ENCODE results near the gene RTL9. TPM values are rescaled to one million over a fixed set of nuclear protein-coding genes. Genes with fewer than 3 reads are reported as not detected.

The RTL9 gene
- total and polyA plus RNA-seq, 9 of the 15 experiments (the other 6 are each of a cell fraction or from before 2014, with no cell fraction given) = 0.04 to 0.35 (median 0.13) TPM; not detected in 1

DNA sequence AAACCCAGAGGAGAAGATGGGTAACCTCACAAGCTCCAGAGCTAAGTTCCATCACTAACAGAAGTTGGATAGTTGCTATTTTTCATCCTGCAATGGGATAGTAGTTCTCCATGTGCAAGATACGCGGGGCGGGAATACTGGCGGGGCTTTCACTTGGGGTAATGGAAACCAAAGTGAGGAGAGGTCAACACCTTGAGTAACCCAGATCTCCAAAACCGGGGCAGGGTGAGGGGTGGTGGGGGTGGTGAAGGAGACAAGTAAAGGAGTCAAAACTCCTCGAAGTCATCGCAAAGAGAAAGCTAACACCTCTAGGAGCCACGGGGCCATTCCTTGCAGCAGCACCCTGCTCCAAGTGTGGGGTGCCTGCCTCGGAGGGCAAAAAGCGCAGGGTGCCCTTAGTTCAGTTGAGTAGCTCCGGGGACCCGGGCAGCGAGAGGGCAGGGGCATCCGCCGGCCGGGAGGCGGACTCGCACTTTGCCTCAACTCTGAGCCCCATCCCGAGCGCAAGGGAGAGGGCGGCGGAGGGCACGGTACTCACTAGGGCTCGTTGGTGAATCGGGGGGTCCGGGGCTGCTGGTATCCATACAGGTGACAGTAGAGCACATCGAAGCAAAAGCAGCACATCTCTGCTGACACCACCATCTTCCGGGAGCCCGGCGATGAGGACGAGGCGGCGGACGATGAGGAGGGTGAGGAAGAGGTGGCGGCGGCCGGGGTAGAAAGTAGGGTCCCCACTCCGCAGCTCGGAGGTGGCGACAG, 41.4 kb upstream of the RTL9 start (continued):
- TF ChIP-seq, protein P1, sequence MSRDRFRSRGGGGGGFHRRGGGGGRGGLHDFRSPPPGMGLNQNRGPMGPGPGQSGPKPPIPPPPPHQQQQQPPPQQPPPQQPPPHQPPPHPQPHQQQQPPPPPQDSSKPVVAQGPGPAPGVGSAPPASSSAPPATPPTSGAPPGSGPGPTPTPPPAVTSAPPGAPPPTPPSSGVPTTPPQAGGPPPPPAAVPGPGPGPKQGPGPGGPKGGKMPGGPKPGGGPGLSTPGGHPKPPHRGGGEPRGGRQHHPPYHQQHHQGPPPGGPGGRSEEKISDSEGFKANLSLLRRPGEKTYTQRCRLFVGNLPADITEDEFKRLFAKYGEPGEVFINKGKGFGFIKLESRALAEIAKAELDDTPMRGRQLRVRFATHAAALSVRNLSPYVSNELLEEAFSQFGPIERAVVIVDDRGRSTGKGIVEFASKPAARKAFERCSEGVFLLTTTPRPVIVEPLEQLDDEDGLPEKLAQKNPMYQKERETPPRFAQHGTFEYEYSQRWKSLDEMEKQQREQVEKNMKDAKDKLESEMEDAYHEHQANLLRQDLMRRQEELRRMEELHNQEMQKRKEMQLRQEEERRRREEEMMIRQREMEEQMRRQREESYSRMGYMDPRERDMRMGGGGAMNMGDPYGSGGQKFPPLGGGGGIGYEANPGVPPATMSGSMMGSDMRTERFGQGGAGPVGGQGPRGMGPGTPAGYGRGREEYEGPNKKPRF (IDR thresholded peaks at IDR 0.05; ENCODE audit: low read depth, low read length) = no peak
- TF ChIP-seq KHSRP (IDR thresholded peaks at IDR 0.05) = no peak
- no peak for TF ChIP-seq ZNF696 (CRISPR knock-in tag; conservative IDR thresholded peaks at IDR 0.05)
- 0 out of 2 replicates have a peak, but pooled peaks have one; percentile 14 for TF ChIP-seq ELF1 (tag; IDR thresholded peaks at IDR 0.05)
- TF ChIP-seq NCOA2 (IDR thresholded peaks at IDR 0.05; ENCODE audit: partially characterized antibody in 2 of 2) = no peak
- TF ChIP-seq ZNF197 (CRISPR knock-in tag; IDR thresholded peaks at IDR 0.05; ENCODE audit: low read depth) = no peak
- TF ChIP-seq DIDO1 (tag; IDR thresholded peaks at IDR 0.05; ENCODE audit: low read depth) = no peak
- no peak for TF ChIP-seq L3MBTL2 (IDR thresholded peaks at IDR 0.05)
- TF ChIP-seq ZNF24 (IDR thresholded peaks at IDR 0.05) = no peak
- TF ChIP-seq CAMTA2 (CRISPR knock-in tag; conservative IDR thresholded peaks at IDR 0.05) = no peak
- TF ChIP-seq, protein P2, sequence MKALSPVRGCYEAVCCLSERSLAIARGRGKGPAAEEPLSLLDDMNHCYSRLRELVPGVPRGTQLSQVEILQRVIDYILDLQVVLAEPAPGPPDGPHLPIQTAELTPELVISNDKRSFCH (CRISPR knock-in tag; IDR thresholded peaks at IDR 0.05) = no peak
- TF ChIP-seq, protein P2 (tag; IDR thresholded peaks at IDR 0.05) = 0 out of 2 replicates have a peak, but pooled peaks have one; percentile 18
- no peak for TF ChIP-seq ZNF217 (CRISPR knock-in tag; IDR thresholded peaks at IDR 0.05)
- TF ChIP-seq HNRNPLL (IDR thresholded peaks at IDR 0.05; ENCODE audit: low read depth, low read length, poor library complexity, severe bottlenecking) = peak; percentile 70
- no peak for TF ChIP-seq HDGF (IDR thresholded peaks at IDR 0.05)

Measured in K562 (cell line).